Fibroblast of the conjunctiva (primary cell): ENCODE measurements around the gene TRIM14.
"Not testable (repeated sequence)": the region's sequence is repeated elsewhere in the genome, so short reads cannot be mapped to it uniquely, and the experiment has no call there.

ENCODE experiments used
- DNase-seq: peaks from one replicate; pipeline ENCODE4 v3.0.0-alpha.2; 2010; ENCODE audit warnings: low read depth

Gene TRIM14

DNA sequence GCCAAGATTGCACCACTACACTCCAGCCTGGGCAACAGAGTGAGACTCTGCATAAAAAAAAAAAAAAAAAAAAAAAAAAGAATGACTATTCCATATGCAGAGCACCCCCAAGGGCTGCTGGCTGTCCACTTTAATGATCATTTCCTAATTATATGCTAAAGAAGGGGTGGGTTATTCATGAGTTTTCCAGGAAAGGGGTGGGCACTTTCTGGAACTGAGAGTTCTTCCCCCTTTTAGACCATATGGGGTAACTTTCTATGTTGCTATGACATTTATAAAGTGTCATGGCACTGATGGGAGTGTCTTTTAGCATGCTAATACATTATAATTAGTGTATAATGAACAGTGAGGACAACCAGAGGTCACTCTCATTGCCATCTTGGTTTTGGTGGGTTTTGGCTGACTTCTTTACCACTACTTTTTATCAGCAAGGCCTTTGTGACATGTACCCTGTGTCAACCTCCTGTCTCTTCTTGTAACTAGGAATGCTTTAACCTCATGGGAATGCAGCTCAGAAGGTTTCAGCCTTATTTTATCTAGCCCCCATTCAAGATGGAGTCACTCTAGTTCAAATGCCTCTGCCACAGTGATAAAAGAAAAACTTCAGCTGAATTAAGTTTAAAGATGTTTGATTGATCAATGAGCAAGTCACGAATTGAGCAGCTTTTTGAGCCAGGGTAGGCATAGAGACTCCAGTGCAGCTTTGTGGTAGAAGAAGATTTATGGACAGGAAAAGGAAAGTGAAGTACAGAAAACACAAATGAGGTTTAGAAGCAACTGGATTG, 69.5 kb downstream of the TRIM14 start:
- no peak for DNase-seq

DNA sequence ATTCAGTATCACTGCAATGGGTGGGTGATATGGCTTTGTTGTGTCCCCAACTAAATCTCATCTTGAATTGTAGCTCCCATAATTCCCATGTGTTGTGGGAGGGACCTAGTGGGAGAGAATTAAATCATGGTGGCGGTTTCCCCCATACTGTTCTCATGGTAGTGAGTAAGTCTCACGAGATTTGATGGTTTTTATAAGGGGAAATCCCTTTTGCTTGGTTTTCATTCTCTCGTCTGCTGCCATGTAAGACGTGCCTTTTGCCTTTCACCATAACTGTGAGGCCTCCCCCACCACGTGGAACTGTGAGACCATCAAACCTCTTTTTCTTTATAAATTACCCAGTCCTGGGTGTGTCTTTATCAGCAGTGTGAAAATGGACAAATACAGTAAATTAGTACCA, 72.0 kb downstream of the TRIM14 start:
- no peak for DNase-seq

DNA sequence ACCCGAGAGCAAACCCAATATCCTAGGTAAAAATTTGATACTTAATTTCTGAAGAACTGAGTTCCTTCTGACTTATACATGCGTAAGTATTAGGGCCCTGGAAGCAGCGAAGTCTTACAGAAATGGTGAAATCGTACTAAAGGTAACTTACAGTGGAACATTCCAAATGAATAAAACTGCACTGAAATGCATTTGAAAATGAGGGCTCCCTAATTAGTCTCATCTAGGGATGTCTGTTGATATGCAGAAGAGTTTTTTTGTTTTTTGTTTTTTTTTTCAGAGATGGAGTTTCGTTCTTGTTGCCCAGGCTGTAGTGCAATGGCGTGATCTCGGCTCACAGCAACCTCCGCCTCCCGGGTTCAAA, 72.9 kb downstream of the TRIM14 start:
- DNase-seq = no peak

DNA sequence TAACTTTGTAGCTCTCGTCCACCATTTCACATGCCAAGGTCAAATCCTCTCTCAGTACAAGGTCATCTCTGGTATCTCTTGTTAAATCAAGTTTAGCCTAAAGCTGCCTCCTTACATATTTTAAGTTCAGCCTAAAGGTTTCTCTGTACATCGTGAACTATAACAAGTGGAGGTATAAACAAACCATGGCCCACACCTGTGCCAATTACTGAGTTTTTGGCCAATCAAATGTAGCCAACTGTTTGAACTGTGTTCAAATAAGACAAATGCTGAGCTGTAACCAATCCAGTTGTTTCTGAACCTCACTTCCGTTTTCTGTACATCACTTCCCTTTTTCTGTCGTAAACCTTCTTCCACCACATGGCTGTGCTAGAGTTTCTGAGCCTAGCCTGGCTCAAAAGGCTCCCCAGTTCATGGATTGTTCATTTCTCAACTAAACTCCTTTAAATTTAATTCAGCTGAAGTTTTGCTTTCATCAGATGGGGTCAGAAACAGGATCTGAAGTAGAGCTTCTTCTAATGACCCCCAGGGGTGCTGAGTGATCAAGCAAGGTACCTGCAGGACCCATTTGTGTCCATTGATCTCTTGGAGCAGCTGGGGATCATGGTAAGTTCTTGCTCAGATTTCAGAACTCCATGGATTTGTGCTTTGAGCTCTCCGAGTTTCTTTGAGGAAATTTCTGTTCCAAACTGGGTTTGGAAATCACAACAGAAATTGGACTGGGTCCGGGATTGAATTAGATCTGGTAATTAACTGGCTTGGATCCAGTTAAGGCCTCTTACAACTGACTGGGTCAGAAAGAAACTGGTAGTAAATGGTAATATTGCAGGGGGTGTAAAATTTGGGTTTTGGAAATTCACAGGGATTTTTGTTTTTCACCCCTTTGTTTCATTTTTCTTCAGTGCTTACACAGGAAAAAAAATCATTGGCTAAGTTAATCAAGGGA, 73.5 kb downstream of the TRIM14 start:
- DNase-seq = no peak

DNA sequence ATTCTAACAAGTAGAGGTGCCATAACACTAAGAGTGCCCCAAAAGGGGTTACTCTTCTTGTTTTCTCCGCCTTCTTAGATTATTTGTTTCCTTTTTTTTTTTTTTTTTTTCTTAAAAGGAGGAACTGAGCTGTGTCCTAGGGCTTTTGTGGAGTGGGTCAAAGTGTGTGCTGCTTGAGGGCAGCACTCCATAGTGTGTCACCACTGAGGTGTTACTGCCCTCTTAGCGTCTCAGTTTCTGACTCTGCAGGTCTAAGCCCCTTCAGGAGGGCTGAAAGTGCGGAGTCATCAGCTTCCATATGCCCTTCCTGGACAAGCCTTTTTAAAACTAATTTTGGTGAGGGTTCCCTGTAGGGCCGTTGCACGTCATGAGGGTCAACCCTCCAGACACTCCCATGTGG, 75.1 kb downstream of the TRIM14 start:
- DNase-seq = no peak

DNA sequence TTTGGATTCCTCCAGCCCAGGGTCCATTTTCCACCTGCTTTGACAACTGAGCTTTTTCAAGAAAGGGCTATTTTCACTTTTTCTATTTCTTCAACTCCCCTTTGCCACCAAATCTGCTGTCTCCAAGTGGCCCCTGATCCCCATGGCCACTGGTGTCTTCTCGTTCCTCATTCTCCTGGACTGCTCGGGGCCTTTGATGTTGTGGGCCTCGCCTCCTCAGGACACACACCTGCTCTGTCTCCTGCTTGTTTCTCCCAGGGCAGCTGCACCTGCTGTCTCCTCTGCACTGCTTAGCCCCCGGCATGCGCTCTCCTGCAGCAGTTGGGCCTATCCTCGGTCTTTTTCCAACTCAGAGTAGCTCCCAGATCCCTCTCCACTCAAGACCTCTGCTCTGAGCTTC, 78.8 kb downstream of the TRIM14 start:
- DNase-seq = no peak

DNA sequence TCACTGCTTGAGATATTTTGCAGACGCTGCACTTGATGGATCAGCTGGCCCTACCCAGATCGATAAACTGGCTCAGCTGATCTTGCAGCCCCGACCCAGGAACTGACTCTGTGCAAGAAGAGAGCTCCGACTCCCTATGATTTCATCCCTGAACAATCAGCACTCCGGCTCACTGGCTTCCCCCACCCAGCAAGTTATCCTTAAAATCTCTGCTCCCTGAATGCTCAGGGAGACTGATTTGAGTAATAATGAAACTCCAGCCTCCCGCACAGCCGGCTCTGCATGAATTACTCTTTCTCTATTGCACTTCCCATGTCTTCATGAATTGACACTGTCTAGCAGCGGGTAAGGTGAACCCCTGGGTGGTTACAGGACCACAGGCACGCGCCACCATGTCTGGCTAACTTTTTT, 79.4 kb downstream of the TRIM14 start:
- no peak for DNase-seq

DNA sequence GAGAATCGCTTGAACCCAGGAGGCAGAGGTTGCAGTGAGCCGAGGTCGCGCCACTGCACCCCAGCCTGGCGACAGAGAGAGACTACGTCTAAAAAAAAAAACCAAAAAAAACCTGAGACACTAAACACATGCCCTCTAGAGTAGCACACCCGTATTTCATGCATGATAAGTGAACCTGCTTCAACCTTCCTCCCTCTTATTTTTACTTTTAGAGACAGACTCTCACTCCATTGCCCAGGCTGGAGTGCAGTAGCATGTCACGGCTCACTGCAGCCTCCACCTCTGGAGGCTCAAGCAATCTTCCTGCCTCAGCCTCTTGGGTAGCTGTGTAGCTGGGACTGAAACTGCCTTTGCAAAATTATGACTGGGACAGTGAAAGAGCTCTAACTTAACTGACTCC, 80.1 kb downstream of the TRIM14 start:
- no peak for DNase-seq

DNA sequence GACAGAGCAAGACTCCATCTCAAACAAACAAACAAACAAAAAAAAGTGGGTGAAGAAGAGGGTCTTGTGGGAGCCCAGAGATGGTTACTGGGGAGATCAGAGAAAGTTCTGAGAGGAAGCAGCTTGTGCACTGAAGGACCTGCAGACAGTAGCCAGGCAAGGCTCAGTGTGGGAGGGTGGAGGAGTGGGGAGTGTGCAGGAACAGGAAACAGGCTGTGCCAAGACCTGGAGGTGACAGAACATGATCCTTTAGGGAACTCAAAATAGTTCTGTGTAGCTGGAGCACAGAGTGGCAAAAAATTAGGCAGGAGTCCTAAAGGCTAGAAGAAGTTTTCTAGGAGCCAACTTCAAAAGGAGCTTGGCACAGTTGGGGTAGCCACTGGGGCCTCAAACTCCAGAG, 81.7 kb downstream of the TRIM14 start:
- no peak for DNase-seq

DNA sequence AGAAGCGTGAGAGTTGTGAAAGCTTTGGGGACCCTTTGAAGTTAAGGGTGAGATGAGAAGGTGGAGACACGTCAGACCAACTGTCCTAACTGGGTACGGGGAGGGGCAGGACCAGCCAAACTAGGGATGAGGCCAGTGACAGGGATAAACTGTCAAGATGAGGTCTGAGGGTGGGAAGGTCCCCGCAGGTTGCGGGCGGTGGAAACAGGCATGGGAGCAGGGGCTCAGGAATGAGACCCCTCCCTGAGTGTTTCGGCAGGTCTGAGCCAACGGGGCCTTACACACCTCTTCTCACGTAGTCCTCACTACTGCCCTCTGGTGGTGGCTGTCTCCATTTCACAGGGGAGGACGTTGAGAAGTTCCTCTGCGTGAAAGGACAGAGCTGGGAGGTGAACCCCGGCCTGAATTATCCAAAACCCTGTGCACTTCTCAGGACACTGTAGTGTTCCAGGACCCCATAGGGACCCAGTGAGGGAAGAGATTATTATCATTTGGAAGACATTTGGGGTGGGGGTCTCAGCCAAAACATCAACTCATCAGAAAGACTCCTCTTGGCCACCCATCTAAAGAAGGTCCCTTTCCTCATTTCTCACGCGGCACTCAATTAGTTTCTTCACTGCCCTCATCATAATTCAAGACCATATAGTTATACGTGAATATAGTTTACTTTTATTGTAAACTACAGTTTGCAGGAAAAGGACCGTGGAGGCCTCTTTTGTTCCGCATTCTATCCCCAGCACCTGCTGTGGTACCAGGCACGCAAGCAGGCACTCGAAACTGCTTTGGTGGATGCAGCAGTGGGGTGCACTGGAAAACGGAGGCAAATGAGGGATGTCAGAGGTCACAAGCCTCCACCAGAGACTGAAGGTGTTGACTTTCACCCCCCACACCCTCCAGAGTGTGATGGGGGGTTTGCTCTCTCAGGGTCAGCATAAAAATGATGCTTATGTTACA, 84.2 kb downstream of the TRIM14 start:
- peak; percentile 57 for DNase-seq

DNA sequence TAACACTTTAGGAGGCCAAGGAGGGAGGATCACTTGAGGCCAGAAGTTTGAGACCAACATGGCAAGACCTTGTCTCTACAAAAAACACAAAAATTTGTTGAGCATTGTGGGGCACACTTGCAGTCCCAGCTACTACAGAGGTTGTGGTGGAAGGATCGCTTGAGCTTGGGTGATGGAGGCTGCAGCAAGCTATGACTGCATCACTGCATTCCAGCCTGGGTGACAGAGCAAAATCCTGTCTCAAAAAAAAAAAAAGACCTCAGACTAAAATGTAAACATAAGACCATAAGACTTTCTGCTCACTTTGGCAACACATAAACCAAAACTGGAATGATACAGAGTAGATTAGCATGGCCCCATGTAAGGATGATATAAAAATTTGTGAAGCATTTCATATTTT, 87.1 kb downstream of the TRIM14 start:
- no peak for DNase-seq

DNA sequence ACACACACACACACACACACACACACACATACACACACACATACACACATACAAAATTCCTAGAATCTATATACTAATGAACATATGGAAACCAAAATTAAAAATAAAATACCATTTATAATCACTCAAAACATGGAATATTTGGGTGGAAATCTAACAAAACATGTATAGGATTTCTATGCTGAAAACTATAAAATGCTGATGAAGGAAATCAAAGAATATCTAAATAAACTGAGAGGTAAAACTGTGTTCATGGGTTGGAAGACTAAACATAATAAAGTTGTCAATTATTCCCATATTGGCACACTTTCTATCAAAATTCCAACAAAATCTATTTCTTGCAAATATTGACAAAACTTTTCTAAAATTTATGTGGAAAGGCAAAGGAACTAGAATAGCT, 87.9 kb downstream of the TRIM14 start:
- DNase-seq = no peak

DNA sequence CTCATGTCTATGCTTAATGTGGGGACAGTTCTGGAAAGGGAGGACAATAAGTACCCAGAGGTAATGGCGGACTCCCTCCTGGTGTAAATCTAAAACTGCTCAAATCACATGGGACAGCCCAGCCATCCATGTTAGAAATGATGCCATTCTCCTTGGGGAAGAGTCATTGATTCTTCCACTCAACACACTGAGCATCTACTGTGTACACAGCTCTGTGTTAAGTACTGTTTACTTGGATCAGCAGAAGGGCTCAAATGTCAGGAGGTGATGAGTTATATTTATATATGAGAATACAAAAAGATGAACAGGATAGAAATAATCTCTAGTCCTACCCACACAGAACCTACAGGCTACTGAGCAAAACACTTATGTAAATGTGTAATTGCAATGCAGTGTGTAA, 94.3 kb downstream of the TRIM14 start:
- no peak for DNase-seq

DNA sequence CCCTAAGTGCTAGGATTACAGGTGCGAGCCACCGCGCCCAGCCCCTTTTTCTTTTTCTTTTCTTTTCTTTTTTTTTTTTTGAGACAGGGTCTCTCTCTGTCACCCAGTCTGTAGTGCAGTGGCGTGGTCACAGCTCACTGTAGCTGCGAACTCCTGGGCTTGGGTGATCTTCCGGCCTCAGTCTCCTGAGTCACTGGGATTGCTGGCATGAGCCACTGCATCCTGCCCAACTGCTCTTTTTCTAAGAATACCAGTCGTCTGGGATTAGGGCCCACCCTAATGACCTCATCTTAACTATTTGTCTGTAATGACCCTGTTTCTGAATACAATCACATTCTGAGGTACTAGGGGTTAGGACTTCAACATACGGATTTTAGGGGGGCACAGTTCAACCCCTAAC, 96.6 kb downstream of the TRIM14 start:
- no peak for DNase-seq

DNA sequence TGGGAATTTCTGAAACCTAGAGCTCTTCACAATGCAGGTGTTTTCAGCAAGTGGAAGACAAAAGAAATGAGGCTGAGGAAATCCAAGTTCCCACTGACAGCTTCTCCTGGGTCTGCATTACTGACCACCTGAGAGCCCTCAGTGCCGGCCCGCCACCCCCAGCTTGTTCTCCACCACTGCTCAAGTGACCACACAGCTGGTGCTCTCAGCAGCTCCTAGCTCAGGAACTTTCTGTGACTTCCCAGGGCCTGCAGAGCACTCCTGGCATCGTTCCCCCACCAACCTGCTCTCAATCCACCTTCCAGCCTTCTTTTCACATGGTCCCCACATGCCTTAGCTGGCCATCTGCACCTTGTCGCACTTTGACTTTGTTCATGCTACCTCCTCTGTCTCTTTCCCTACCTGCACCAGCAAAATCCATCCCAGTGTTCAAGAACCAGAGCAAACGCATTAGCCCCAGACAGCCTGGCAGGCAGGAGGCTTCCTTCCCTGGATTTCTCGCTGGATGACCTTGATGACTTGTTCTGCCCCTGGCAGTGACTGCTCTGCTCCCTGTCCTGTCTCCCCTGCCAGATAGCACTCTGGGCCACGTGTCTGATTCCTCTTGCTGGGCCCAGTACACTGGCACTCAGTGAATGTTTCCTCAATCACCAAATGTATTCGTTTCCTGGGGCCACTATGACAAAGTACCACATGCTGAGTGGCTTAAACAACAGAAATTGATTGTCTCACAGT, 97.5 kb downstream of the TRIM14 start:
- no peak for DNase-seq

DNA sequence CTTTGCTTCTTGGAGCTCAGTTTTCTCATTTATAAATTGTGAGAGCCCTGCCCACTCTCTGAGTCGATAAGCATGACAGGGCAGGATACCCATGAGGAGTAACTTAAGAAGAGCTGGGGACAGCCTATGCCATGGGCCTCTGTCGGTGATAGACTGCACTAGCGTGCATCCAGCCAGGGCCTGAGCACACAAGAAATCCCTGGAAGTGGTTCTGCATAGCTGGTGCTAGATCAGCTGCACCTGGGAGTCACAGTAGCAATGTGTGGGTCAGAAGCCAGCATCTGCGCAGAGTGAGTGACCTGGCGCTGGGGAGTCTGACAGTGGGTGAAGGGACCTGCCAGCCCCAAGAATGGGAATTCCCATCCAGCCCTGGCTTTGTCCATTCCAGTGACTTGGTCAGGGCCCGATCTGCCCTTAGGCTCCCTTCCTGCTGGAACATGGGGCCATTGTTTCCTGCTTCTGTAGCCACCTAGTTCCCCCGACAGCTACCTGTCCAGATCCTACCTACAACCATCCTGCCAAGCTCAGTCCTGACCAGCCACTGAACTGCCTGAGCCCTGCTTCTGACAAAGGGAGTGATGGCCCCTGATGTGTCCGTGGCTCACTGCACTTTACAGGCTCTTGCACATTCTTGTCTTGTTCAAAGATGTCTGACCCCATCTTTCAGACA, 98.4 kb downstream of the TRIM14 start:
- DNase-seq = no peak

DNA sequence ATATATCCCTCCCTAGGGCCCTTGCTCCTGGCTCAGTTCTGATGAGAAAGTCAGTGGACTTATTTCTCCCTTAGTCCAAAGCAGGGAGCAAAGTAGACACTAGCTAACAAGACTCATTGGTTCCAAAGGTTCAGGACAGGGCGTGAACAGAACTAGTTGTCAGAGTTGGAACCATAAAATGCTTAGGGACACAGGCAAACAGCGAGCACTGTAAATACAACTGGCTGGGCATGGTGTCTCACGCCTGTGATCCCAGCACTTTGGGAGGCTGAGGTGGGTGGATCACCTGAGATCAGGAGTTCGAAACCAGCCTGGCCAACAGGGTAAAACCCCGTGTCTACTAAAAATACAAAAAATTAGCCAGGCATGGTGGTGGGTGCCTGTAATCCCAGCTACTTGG, 99.2 kb downstream of the TRIM14 start:
- not testable (repeated sequence) for DNase-seq
